WTC11 (cell line): ENCODE results near the gene CATSPER1.

ENCODE experiments used
- TF ChIP-seq, protein P1 (sequence below): fragments of 200-600 bp; IDR thresholded peaks from 2 replicates; pipeline ENCODE4 v1.8.0; 2022; ENCODE audit warnings: antibody characterized with exemption
- TF ChIP-seq, protein P2 (sequence below): sonication (generic); formaldehyde crosslinking; conservative IDR thresholded peaks from 2 replicates; pipeline ENCODE4 v1.8.1; 2023; ENCODE audit warnings: mild to moderate bottlenecking, low read depth, missing genetic modification reagents, moderate library complexity

DNA sequence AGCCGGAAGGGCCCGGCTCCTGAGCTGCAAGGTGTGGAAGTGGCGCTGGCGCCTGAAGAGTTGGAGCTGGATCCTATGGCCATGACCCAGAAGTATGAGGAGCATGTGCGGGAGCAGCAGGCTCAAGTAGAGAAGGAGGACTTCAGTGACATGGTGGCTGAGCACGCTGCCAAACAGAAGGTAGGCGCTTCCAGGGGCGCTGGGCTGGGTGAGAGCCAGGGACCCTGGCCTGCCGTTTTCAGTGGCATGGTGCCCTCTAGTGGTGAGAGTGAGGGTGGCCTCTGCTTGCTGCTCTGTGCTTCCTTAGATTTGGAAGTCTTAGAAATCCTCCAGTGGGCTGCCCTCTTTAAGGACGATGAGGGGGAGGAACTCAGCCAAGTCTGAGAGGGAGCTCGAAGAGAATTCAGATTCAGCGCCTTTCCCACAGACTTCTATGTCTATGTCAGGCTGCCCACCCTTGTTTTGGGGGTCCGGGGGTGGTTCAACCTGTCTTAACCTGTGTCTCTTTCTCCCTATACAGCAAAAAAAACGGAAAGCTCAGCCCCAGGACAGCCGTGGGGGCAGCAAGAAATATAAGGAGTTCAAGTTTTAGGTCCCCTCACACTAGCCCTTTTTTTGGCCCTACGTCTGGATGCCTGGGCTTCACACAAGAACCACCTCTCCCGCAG, 42.0 kb upstream of the CATSPER1 start:
- TF ChIP-seq, protein P1, sequence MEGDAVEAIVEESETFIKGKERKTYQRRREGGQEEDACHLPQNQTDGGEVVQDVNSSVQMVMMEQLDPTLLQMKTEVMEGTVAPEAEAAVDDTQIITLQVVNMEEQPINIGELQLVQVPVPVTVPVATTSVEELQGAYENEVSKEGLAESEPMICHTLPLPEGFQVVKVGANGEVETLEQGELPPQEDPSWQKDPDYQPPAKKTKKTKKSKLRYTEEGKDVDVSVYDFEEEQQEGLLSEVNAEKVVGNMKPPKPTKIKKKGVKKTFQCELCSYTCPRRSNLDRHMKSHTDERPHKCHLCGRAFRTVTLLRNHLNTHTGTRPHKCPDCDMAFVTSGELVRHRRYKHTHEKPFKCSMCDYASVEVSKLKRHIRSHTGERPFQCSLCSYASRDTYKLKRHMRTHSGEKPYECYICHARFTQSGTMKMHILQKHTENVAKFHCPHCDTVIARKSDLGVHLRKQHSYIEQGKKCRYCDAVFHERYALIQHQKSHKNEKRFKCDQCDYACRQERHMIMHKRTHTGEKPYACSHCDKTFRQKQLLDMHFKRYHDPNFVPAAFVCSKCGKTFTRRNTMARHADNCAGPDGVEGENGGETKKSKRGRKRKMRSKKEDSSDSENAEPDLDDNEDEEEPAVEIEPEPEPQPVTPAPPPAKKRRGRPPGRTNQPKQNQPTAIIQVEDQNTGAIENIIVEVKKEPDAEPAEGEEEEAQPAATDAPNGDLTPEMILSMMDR, result peak; percentile 91
- TF ChIP-seq, protein P2, sequence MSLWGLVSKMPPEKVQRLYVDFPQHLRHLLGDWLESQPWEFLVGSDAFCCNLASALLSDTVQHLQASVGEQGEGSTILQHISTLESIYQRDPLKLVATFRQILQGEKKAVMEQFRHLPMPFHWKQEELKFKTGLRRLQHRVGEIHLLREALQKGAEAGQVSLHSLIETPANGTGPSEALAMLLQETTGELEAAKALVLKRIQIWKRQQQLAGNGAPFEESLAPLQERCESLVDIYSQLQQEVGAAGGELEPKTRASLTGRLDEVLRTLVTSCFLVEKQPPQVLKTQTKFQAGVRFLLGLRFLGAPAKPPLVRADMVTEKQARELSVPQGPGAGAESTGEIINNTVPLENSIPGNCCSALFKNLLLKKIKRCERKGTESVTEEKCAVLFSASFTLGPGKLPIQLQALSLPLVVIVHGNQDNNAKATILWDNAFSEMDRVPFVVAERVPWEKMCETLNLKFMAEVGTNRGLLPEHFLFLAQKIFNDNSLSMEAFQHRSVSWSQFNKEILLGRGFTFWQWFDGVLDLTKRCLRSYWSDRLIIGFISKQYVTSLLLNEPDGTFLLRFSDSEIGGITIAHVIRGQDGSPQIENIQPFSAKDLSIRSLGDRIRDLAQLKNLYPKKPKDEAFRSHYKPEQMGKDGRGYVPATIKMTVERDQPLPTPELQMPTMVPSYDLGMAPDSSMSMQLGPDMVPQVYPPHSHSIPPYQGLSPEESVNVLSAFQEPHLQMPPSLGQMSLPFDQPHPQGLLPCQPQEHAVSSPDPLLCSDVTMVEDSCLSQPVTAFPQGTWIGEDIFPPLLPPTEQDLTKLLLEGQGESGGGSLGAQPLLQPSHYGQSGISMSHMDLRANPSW (CRISPR knock-in tag), result no peak
